HCT116 (cell line): ENCODE data around the gene FAM163B. TPM values are rescaled to one million over a fixed set of nuclear protein-coding genes. Genes with fewer than 3 reads are reported as not detected.

Experiments
- ATAC-seq: fragments of 200-7000 bp; cut with Tn5 transposase; 2 replicates; pipeline ENCODE4 v1.9.1; 2020; ENCODE audit warnings: mild to moderate bottlenecking, moderate library complexity
- BruUV-seq: library from RNA; stranded (reverse); fragments of 400-500 nt; replicated peaks from 2 replicates; lab custom pipeline; 2021; lab: Mats Ljungman, UMichigan
- CTCF ChIA-PET: fragments of 300-600 bp; sonication (Branson Sonifier 250); formaldehyde crosslinking; loops from one replicate; lab custom pipeline; 2021; ENCODE audit warnings: antibody characterized with exemption; lab: Charles Lee
- POLR2A ChIA-PET: fragments of 300-600, 350-600 bp; sonication (Branson Sonifier 250); formaldehyde crosslinking; loops from one replicate; lab custom pipeline; 2021; ENCODE audit warnings: antibody characterized with exemption; lab: Charles Lee
- RAD21 ChIA-PET, 2 experiments: fragments of 300-600 bp; sonication (Branson Sonifier 250); formaldehyde crosslinking; loops; one replicate each; lab custom pipeline; 2023; ENCODE audit warnings: low total read pairs in 2 of 2; ENCODE audit not compliant: uncharacterized antibody in 2 of 2, unreplicated experiment in 2 of 2, low non-redundant PET in 1 of 2; lab: Charles Lee
- DNase-seq: peaks from one replicate; pipeline ENCODE4 v3.0.0-alpha.2; 2010; ENCODE audit warnings: low read depth, low spot score
- H2AFZ ChIP-seq: fragments of 200-600 bp; shearing (Covaris generic), sonication (generic); 2 replicates; pipeline ENCODE4 v1.6.1; 2017; ENCODE audit warnings: low read depth, mixed run types, mixed read lengths, antibody characterized with exemption, low read length; ENCODE audit not compliant: poor library complexity, severe bottlenecking
- H3K27ac ChIP-seq: 2 replicates; pipeline ENCODE4 v1.5.1; 2012; ENCODE audit warnings: low read depth, low read length
- H3K27me3 ChIP-seq: fragments of 200-600 bp; sonication (generic); 2 replicates; pipeline ENCODE4 v1.6.1; 2016; ENCODE audit warnings: mixed run types, low read length, mixed read lengths; ENCODE audit not compliant: insufficient read depth
- H3K36me3 ChIP-seq, 2 experiments: fragments of 200-500 bp in 1 of 2; fragments of 200-600 bp in 1 of 2; sonication (Bioruptor generic) in 1 of 2; sonication (generic) in 1 of 2; 2 replicates each; pipeline versions ENCODE4 v1.5.1 to v1.6.1; 2014 to 2016; ENCODE audit warnings: low read length in 2 of 2, inconsistent platforms in 1 of 2, mixed read lengths in 1 of 2, mixed run types in 1 of 2; ENCODE audit not compliant: insufficient read depth in 2 of 2, control insufficient read depth in 1 of 2
- H3K4me1 ChIP-seq, 2 experiments: fragments of 200-600 bp in 1 of 2; sonication (generic) in 1 of 2; 2 replicates each; pipeline versions ENCODE4 v1.5.1 to v1.6.1; 2012 to 2017; ENCODE audit warnings: low read length in 2 of 2, inconsistent platforms in 1 of 2, mild to moderate bottlenecking in 1 of 2, mixed read lengths in 1 of 2, mixed run types in 1 of 2, moderate library complexity in 1 of 2; ENCODE audit not compliant: insufficient read depth in 2 of 2, control insufficient read depth in 1 of 2
- H3K4me2 ChIP-seq: fragments of 200-600 bp; sonication (generic); 2 replicates; pipeline ENCODE4 v1.6.1; 2017; ENCODE audit warnings: mixed run types, low read length, mixed read lengths
- H3K4me3 ChIP-seq, 2 experiments: fragments of 200-600 bp in 1 of 2; sonication (generic) in 1 of 2; replicated peaks in 1 of 2; 2 replicates each; pipeline ENCODE4 v1.5.1; 2011 to 2016; ENCODE audit warnings: low read length in 2 of 2, control low read depth in 1 of 2, low read depth in 1 of 2, mild to moderate bottlenecking in 1 of 2, mixed read lengths in 1 of 2, mixed run types in 1 of 2
- H3K79me2 ChIP-seq: fragments of 200-600 bp; sonication (generic); 2 replicates; pipeline ENCODE4 v1.6.1; 2017; ENCODE audit warnings: mild to moderate bottlenecking, mixed run types, low read length, moderate library complexity, mixed read lengths; ENCODE audit not compliant: insufficient read depth
- H3K9ac ChIP-seq: fragments of 200-600 bp; sonication (generic); 2 replicates; pipeline ENCODE4 v1.6.1; 2016; ENCODE audit warnings: low read length, mixed read lengths
- H3K9me2 ChIP-seq: fragments of 200-600 bp; sonication (generic), shearing (Covaris generic); 2 replicates; pipeline ENCODE4 v1.6.1; 2017; ENCODE audit warnings: mixed run types, mild to moderate bottlenecking, moderate library complexity; ENCODE audit not compliant: insufficient read depth
- H3K9me3 ChIP-seq, 2 experiments: fragments of 200-500 bp in 1 of 2; fragments of 200-600 bp in 1 of 2; sonication (Bioruptor generic) in 1 of 2; sonication (generic) in 1 of 2; 2 replicates each; pipeline ENCODE4 v1.6.1; 2014 to 2017; ENCODE audit warnings: low read length in 2 of 2, mixed read lengths in 2 of 2, inconsistent platforms in 1 of 2, low read depth in 1 of 2, mild to moderate bottlenecking in 1 of 2, mixed run types in 1 of 2, moderate library complexity in 1 of 2; ENCODE audit not compliant: control insufficient read depth in 1 of 2, insufficient read depth in 1 of 2
- H4K20me1 ChIP-seq: fragments of 200-600 bp; sonication (generic), shearing (Covaris generic); 2 replicates; pipeline ENCODE4 v1.6.1; 2017; ENCODE audit warnings: mixed run types, mild to moderate bottlenecking, moderate library complexity; ENCODE audit not compliant: insufficient read depth
- CTCF ChIP-seq, 3 experiments: fragments of 200-600 bp in 1 of 3; sonication (generic) in 1 of 3; IDR thresholded peaks in 2 of 3; conservative IDR thresholded peaks in 1 of 3; 2 replicates each; pipeline ENCODE4 v1.5.1; 2012 to 2017; ENCODE audit warnings: low read depth in 2 of 3, low read length in 2 of 3, antibody characterized with exemption in 1 of 3, borderline replicate concordance in 1 of 3, control low read depth in 1 of 3, mild to moderate bottlenecking in 1 of 3, mixed read lengths in 1 of 3, mixed run types in 1 of 3, moderate library complexity in 1 of 3; ENCODE audit not compliant: insufficient read depth in 1 of 3
- REST ChIP-seq: IDR thresholded peaks from 2 replicates; pipeline ENCODE4 v1.6.1; 2012; ENCODE audit warnings: low read depth
- SP1 ChIP-seq: IDR thresholded peaks from 2 replicates; pipeline ENCODE4 v1.6.1; 2012; ENCODE audit warnings: low read depth
- intact Hi-C: fragments of 100-400 bp; cut with micrococcal nuclease; formaldehyde crosslinking; loops from 2 replicates; pipeline ENCODE4 v1.10.0; 2022
- total RNA-seq: library from RNA; stranded (reverse); gene quantifications from one replicate; pipeline ENCODE4 v1.2.1, GENCODE V29; 2021; ENCODE audit not compliant: unreplicated experiment

FAM163B gene
- total RNA-seq, 1 experiment from 2014 or later = not detected

- ATAC-seq (peak; percentile 35), DNase-seq (no peak)
- Histone ChIP-seq H3K9ac (no peak overlapping the region), H3K4me3 (no peak overlapping the region), H3K4me1 (no peaks in the 10 kb centered on the region; a peak in 1 of 4 replicates), H3K9me2 (no peaks in the 10 kb centered on the region), H3K9me3 (no peaks in the 10 kb centered on the region), H3K4me2 (no peak overlapping the region), H3K27me3 (peaks cover 9% of the 10 kb centered on the region; the same call in 1 of the 2 replicates), H3K36me3 (no peaks in the 10 kb centered on the region), H3K79me2 (no peaks in the 10 kb centered on the region), H4K20me1 (no peaks in the 10 kb centered on the region), H2AFZ (no peak overlapping the region), H3K27ac (no peak overlapping the region)
- BruUV-seq = no TSS peak
- intact Hi-C loops = no loop called here
- ChIA-PET RAD21 (no interaction called here), CTCF (no interaction called here), POLR2A (no interaction called here)
- TF ChIP-seq REST (no peak), SP1 (no peak), CTCF (IDR thresholded peaks at IDR 0.05 in 2 of 3, conservative IDR thresholded peaks at IDR 0.05 in 1 of 3; ENCODE audit: borderline replicate concordance in 1 of 3, insufficient read depth in 1 of 3, low read depth in 2 of 3, low read length in 2 of 3) (no peak)
These were observed 23.9 kb upstream of the FAM163B start for GRCh38 chr9:133632806-133633680.
